OCI-LY7 (cell line): Measurements from ENCODE around the gene ANO9. TPM values are rescaled to one million over a fixed set of nuclear protein-coding genes. Genes with fewer than 3 reads are reported as not detected.

ENCODE experiments used
- BruUV-seq: library from RNA; stranded (reverse); fragments of 400-500 nt; replicated peaks from 2 replicates; lab custom pipeline; 2021; lab: Mats Ljungman, UMichigan
- CTCF ChIA-PET: fragments of 300-600 bp; sonication (Branson Sonifier 250); formaldehyde crosslinking; loops from one replicate; lab custom pipeline; 2022; ENCODE audit warnings: antibody characterized with exemption; ENCODE audit not compliant: unreplicated experiment; lab: Charles Lee
- POLR2A ChIA-PET: fragments of 300-600 bp; sonication (Branson Sonifier 250); formaldehyde crosslinking; loops from one replicate; lab custom pipeline; 2022; ENCODE audit warnings: antibody characterized with exemption; lab: Charles Lee
- DNase-seq: peaks from one replicate; pipeline ENCODE4 v3.0.0-alpha.2; 2015; ENCODE audit warnings: low spot score
- H2AFZ ChIP-seq: fragments of 200-600 bp; sonication (generic), shearing (Covaris generic); 2 replicates; pipeline ENCODE4 v1.6.1; 2014; ENCODE audit warnings: mild to moderate bottlenecking, antibody characterized with exemption, low read length, moderate library complexity
- H3K27ac ChIP-seq: fragments of 200-600 bp; sonication (generic); 2 replicates; pipeline ENCODE4 v1.5.1; 2014; ENCODE audit warnings: mixed run types, low read depth, mild to moderate bottlenecking, moderate library complexity, low read length, inconsistent platforms; ENCODE audit not compliant: poor library complexity, severe bottlenecking
- H3K36me3 ChIP-seq: fragments of 200-600 bp; sonication (generic); 2 replicates; pipeline ENCODE4 v1.6.1; 2014; ENCODE audit warnings: mild to moderate bottlenecking, antibody characterized with exemption, low read length, moderate library complexity, mixed read lengths; ENCODE audit not compliant: insufficient read depth
- H3K4me1 ChIP-seq: fragments of 200-600 bp; sonication (generic); 2 replicates; pipeline ENCODE4 v1.5.1; 2014; ENCODE audit warnings: mild to moderate bottlenecking, low read length; ENCODE audit not compliant: insufficient read depth, poor library complexity, severe bottlenecking
- H3K4me2 ChIP-seq: fragments of 200-600 bp; sonication (generic); 2 replicates; pipeline ENCODE4 v1.6.1; 2014; ENCODE audit warnings: mild to moderate bottlenecking, low read length
- H3K4me3 ChIP-seq: fragments of 200-600 bp; sonication (generic); 2 replicates; pipeline ENCODE4 v1.5.1; 2014; ENCODE audit warnings: mild to moderate bottlenecking, low read depth, low read length; ENCODE audit not compliant: poor library complexity, severe bottlenecking
- H3K79me2 ChIP-seq: fragments of 200-600 bp; sonication (generic); 2 replicates; pipeline ENCODE4 v1.6.1; 2016; ENCODE audit warnings: low read depth, mild to moderate bottlenecking, low read length, moderate library complexity, mixed read lengths; ENCODE audit not compliant: insufficient read depth
- H3K9me2 ChIP-seq: fragments of 200-600 bp; sonication (generic); 2 replicates; pipeline ENCODE4 v1.6.1; 2016; ENCODE audit warnings: mild to moderate bottlenecking, low read length, mixed read lengths; ENCODE audit not compliant: insufficient read depth
- H3K9me3 ChIP-seq: fragments of 200-600 bp; sonication (generic); 2 replicates; pipeline ENCODE4 v1.6.1; 2014; ENCODE audit warnings: mild to moderate bottlenecking, mixed run types, low read length, mixed read lengths
- H4K20me1 ChIP-seq: fragments of 200-600 bp; sonication (generic); 2 replicates; pipeline ENCODE4 v1.6.1; 2014; ENCODE audit warnings: mild to moderate bottlenecking, antibody characterized with exemption, low read length, moderate library complexity, mixed read lengths; ENCODE audit not compliant: insufficient read depth
- CTCF ChIP-seq: fragments of 200-600 bp; sonication (generic); conservative IDR thresholded peaks from 2 replicates; pipeline ENCODE4 v1.5.1; 2014; ENCODE audit warnings: mild to moderate bottlenecking, antibody characterized with exemption, low read length, moderate library complexity, mixed read lengths
- EZH2phosphoT487 ChIP-seq: fragments of 200-600 bp; sonication (generic); IDR thresholded peaks from 2 replicates; pipeline ENCODE4 v1.6.1; 2018; ENCODE audit warnings: low read depth, borderline replicate concordance, mild to moderate bottlenecking, mixed run types, antibody characterized with exemption, low read length, moderate library complexity, mixed read lengths
- intact Hi-C: fragments of 100-400 bp; cut with micrococcal nuclease; formaldehyde crosslinking; loops from one replicate; pipeline ENCODE4 v1.10.0; 2022; ENCODE audit not compliant: unreplicated experiment
- total RNA-seq, 2 experiments: library from RNA; depleted of rRNA in 1 of 2; stranded (reverse); fragments of >200 nt in 1 of 2; shearing (Covaris generic) in 1 of 2; gene quantifications; 2 replicates each; pipeline ENCODE4 v1.2.3, GENCODE V29; 2014 to 2022

Gene ANO9
- total RNA-seq, 2 experiments from 2014 or later, result 25.7 to 27.6 TPM

- Histone ChIP-seq H3K9me3 (no peaks in the 10 kb centered on the region), H2AFZ (no peak overlapping the region), H3K36me3 (no peaks in the 10 kb centered on the region), H3K4me1 (no peaks in the 10 kb centered on the region), H3K79me2 (no peaks in the 10 kb centered on the region), H3K4me3 (no peak overlapping the region), H3K9me2 (no peaks in the 10 kb centered on the region), H3K27ac (no peak overlapping the region), H3K4me2 (no peak overlapping the region), H4K20me1 (no peaks in the 10 kb centered on the region)
- ChIA-PET CTCF (no interaction called here), POLR2A (interaction anchor here (0.6 kb wide), 1 partner anchor 445 kb away, joined by 3 read pairs; no protein-coding TSS in a partner anchor)
- intact Hi-C loops, result no loop called here
- DNase-seq, result no peak
- TF ChIP-seq CTCF, result no peak
- no peak for TF ChIP-seq EZH2phosphoT487
- no TSS peak for BruUV-seq
Observed at GRCh38 chr11:473415-473814, 31.6 kb upstream of the ANO9 start.

- no TSS peak for BruUV-seq
- Histone ChIP-seq H3K36me3 (no peaks in the 10 kb centered on the region), H3K4me1 (no peaks in the 10 kb centered on the region), H4K20me1 (no peaks in the 10 kb centered on the region), H3K27ac (no peak overlapping the region), H3K9me2 (no peaks in the 10 kb centered on the region), H3K9me3 (no peaks in the 10 kb centered on the region), H2AFZ (no peak overlapping the region), H3K4me2 (no peak overlapping the region), H3K79me2 (no peaks in the 10 kb centered on the region), H3K4me3 (no peak overlapping the region)
- DNase-seq, result no peak
- ChIA-PET POLR2A (interaction anchor here (0.6 kb wide), 1 partner anchor 445 kb away, joined by 3 read pairs; no protein-coding TSS in a partner anchor), CTCF (no interaction called here)
- intact Hi-C loops, result no loop called here
- no peak for TF ChIP-seq CTCF
- no peak for TF ChIP-seq EZH2phosphoT487
Observed at GRCh38 chr11:472816-473215, 31.0 kb upstream of the ANO9 start.

GRCh38 chr11:472272-472671 lies 30.5 kb upstream of the ANO9 start:
- POLR2A ChIA-PET, result no interaction called here
- Histone ChIP-seq H3K4me1 (no peaks in the 10 kb centered on the region), H2AFZ (no peak overlapping the region), H3K4me3 (no peak overlapping the region), H3K79me2 (no peaks in the 10 kb centered on the region), H3K4me2 (no peak overlapping the region), H3K27ac (no peak overlapping the region), H3K9me2 (no peaks in the 10 kb centered on the region), H3K9me3 (no peaks in the 10 kb centered on the region), H3K36me3 (no peaks in the 10 kb centered on the region), H4K20me1 (no peaks in the 10 kb centered on the region)
- no peak for DNase-seq
- BruUV-seq, result no TSS peak
- intact Hi-C loops, result no loop called here
- CTCF ChIA-PET, result no interaction called here
- TF ChIP-seq CTCF (no peak), EZH2phosphoT487 (no peak)
